ENCODE data around the gene OR2L8. TPM values are rescaled to one million over a fixed set of nuclear protein-coding genes. Genes with fewer than 3 reads are reported as not detected.

Gene OR2L8
- total RNA-seq, 1 experiment from 2014 or later, result not detected

GRCh38 chr1:247992986-247993385 is 44.3 kb downstream of the OR2L8 start:
- H3K4me1 Mint-ChIP-seq (ENCODE audit: low read depth, unreplicated experiment), result no peaks in the 10 kb centered on the region
- H3K27ac Mint-ChIP-seq (ENCODE audit: unreplicated experiment), result no peak overlapping the region
- H3K36me3 ChIP-seq (ENCODE audit: control insufficient read depth, insufficient read depth, low read length), result no peaks in the 10 kb centered on the region
- POLR2A ChIA-PET, result no interaction called here
- no peak overlapping the region for H3K4me3 ChIP-seq (ENCODE audit: low read depth, low read length)
- H3K4me1 ChIP-seq, result no peaks in the 10 kb centered on the region
- no TSS peak for BruUV-seq (replicated peaks)
- TF ChIP-seq CTCF (IDR thresholded peaks at IDR 0.05; ENCODE audit: insufficient read depth in 1 of 2, low read depth in 1 of 2, low read length in 1 of 2, severe bottlenecking in 1 of 2, unreplicated experiment in 1 of 2), result no peak
- no peaks in the 10 kb centered on the region for H3K36me3 Mint-ChIP-seq (ENCODE audit: insufficient read depth, unreplicated experiment)
- no peak overlapping the region for H3K4me3 Mint-ChIP-seq (ENCODE audit: unreplicated experiment)
- intact Hi-C loops (cut with micrococcal nuclease; ENCODE audit: unreplicated experiment), result no loop called here
- no peaks in the 10 kb centered on the region for H3K27me3 ChIP-seq (replicated peaks; ENCODE audit: control insufficient read depth, insufficient read depth, low read length)
- DNase-seq, result no peak
- no peaks in the 10 kb centered on the region for H3K27me3 Mint-ChIP-seq (ENCODE audit: insufficient read depth, unreplicated experiment)
- H3K9me3 ChIP-seq, result no peaks in the 10 kb centered on the region
- CTCF ChIA-PET, result no interaction called here
- H3K9me3 Mint-ChIP-seq (ENCODE audit: unreplicated experiment), result peaks cover 31% of the 10 kb centered on the region

GRCh38 chr1:247998811-247999210 is 50.2 kb downstream of the OR2L8 start:
- ChIA-PET POLR2A (no interaction called here), CTCF (no interaction called here)
- Mint-ChIP-seq H3K4me1 (ENCODE audit: low read depth, unreplicated experiment) (no peaks in the 10 kb centered on the region), H3K4me3 (ENCODE audit: unreplicated experiment) (no peak overlapping the region), H3K27ac (ENCODE audit: unreplicated experiment) (no peak overlapping the region), H3K9me3 (ENCODE audit: unreplicated experiment) (peaks cover 33% of the 10 kb centered on the region), H3K27me3 (ENCODE audit: insufficient read depth, unreplicated experiment) (no peaks in the 10 kb centered on the region), H3K36me3 (ENCODE audit: insufficient read depth, unreplicated experiment) (no peaks in the 10 kb centered on the region)
- Histone ChIP-seq H3K4me1 (no peaks in the 10 kb centered on the region), H3K9me3 (no peaks in the 10 kb centered on the region), H3K27me3 (replicated peaks; ENCODE audit: control insufficient read depth, insufficient read depth, low read length) (no peaks in the 10 kb centered on the region), H3K36me3 (ENCODE audit: control insufficient read depth, insufficient read depth, low read length) (no peaks in the 10 kb centered on the region), H3K4me3 (ENCODE audit: low read depth, low read length) (no peak overlapping the region)
- DNase-seq, result no peak
- no TSS peak for BruUV-seq (replicated peaks)
- TF ChIP-seq CTCF (IDR thresholded peaks at IDR 0.05; ENCODE audit: insufficient read depth in 1 of 2, low read depth in 1 of 2, low read length in 1 of 2, severe bottlenecking in 1 of 2, unreplicated experiment in 1 of 2), result no peak
- intact Hi-C loops (cut with micrococcal nuclease; ENCODE audit: unreplicated experiment), result no loop called here

Other genes with a start within 250 kb of the OR2L8 start
- not detected in 2 replicates for gene OR6F1, start 232.2 kb upstream of the OR2L8 start, total RNA-seq (2022)
- not detected in 2 replicates for gene OR14K1, start 210.2 kb upstream of the OR2L8 start, total RNA-seq (2022)
- gene OR14A2, start 200.7 kb upstream of the OR2L8 start, total RNA-seq (2022), result not detected in 2 replicates
- not detected in 2 replicates for gene OR1C1, start 188.3 kb upstream of the OR2L8 start, total RNA-seq (2022)
- gene OR14A16, start 124.7 kb upstream of the OR2L8 start, total RNA-seq (2022), result not detected in 2 replicates
- not detected in 2 replicates for gene OR11L1, start 107.0 kb upstream of the OR2L8 start, total RNA-seq (2022)
- gene TRIM58, start 91.7 kb upstream of the OR2L8 start, total RNA-seq (2022), result not detected in 2 replicates
- gene OR2W3, start 53.3 kb upstream of the OR2L8 start, total RNA-seq (2022), result not detected in 2 replicates
- gene OR2T8, start 28.6 kb upstream of the OR2L8 start, total RNA-seq (2022), result not detected in 2 replicates
- not detected in 2 replicates for gene OR2AJ1, start 24.0 kb upstream of the OR2L8 start, total RNA-seq (2022)
- not detected in 2 replicates for gene OR2AK2, start 16.4 kb downstream of the OR2L8 start, total RNA-seq (2022)
- not detected in 2 replicates for gene OR2L5, start 64.8 kb downstream of the OR2L8 start, total RNA-seq (2022)
- gene OR2L2, start 81.2 kb downstream of the OR2L8 start, total RNA-seq (2022), result 0.16 TPM in 2 replicates
- gene OR2L3, start 98.0 kb downstream of the OR2L8 start, total RNA-seq (2022), result not detected in 2 replicates
- not detected in 2 replicates for gene OR2L13, start 146.3 kb downstream of the OR2L8 start, total RNA-seq (2022)
- gene OR2M5, start 196.3 kb downstream of the OR2L8 start, total RNA-seq (2022), result not detected in 2 replicates
- gene OR2M2, start 226.0 kb downstream of the OR2L8 start, total RNA-seq (2022), result not detected in 2 replicates
- gene OR2M3, start 248.4 kb downstream of the OR2L8 start, total RNA-seq (2022), result not detected in 2 replicates

Measured in Caco-2 (cell line).